HG03280 (cell line): ENCODE measurements around the gene NAALAD2.
"Not testable (repeated sequence)": the region's sequence is repeated elsewhere in the genome, so short reads cannot be mapped to it uniquely, and the experiment has no call there.

Source experiments
- ATAC-seq: cut with Tn5 transposase; IDR thresholded peaks from one replicate; pipeline ENCODE4 v1.9.1; 2021; ENCODE audit warnings: mild to moderate bottlenecking, moderate library complexity; ENCODE audit not compliant: unreplicated experiment

NAALAD2 gene

DNA sequence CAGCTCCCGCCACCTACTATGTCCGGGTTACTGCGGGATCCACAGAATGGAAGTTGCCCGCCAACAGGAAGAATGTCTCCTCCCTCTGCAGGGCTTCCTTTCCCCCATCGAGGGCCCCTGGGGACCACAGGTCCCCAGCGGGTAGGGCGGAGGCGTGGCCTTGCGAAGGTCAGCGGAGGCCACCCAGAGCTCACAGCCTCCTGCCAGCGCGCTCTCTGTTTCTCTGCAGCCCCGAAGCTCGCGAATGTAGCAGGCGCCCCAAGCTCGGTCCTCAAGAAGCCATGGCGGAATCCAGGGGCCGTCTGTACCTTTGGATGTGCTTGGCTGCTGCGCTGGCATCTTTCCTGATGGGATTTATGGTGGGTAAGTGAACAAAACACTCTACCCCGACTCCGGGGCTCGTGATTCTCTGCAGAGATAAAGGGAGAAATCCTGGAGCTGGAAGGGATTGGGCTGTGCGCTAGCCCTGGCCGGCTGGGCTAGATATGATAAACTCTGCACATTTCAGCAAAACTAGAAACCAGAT lies at the start of gene NAALAD2:
TSS of gene NAALAD2 (plus strand) at position 186 of the 526 bp plus-strand sequence. CDS start at position 282, 96 bp downstream.
- peak; percentile 63 for ATAC-seq

DNA sequence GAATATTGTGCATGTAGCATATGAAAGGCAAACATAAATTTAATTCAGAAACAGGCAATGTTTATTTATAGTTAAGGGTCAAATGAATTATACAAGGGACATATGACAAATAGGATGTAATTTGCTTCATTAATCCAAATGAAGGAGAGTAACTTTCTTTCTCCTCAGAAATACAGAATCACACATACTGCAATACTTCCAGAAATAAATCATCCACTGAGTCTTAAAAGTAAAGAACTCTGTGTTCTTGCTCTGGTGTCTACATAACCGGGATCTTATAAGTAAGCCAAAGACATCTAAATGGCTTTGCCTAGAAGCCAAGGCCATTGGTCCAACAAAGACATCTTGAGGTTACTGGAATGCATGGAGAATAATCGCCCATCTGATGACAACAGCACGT lies 48.8 kb upstream of the NAALAD2 start, which contains the start of gene UBTFL1:
TSS of gene UBTFL1 (plus strand) at position 301 of the 400 bp plus-strand sequence. CDS start at position 301, 0 bp downstream.
- ATAC-seq: not testable (repeated sequence)

DNA sequence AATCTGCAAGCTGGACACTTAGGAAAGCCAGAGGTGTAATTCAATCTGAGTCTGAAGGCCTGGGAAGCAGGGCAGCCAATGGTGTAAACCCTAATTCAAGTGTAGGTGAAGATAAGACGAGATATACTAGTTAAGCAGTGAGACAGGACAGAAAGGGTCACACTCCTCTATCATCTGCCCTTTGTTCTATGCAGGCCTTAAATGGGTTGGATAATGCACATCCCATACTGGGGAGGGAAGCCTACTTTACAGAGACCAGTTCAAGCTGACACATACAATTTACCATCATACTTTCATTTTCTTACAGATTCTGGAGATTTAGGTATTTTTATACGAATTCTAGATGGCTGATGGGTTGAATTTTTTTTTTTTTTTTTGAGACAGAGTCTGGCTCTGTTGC lies 45.7 kb upstream of the NAALAD2 start:
- ATAC-seq: not testable (repeated sequence)

DNA sequence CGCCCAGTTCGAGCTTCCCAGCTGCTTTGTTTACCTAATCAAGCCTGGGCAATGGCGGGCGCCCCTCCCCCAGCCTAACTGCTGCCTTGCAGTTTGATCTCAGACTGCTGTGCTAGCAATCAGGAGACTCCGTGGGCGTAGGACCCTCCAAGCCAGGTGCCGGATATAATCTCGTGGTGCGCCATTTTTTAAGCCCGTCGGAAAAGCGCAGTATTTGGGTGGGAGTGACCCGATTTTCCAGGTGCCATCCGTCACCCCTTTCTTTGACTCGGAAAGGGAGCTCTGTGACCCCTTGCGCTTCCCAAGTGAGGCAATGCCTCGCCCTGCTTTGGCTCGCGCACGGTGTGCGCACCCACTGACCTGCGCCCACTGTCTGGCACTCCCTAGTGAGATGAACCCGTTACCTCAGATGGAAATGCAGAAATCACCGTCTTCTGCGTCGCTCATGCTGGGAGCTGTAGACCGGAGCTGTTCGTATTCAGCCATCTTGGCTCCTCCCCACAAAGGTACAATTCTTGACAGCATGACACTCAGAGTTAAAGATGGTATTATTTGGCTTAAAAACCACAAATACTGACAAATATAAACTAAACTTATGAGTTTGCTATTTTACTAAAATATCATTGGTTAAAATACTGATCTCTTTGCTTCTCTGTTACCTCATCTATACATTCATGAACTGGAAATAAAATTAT lies 39.1 kb upstream of the NAALAD2 start:
- not testable (repeated sequence) for ATAC-seq

DNA sequence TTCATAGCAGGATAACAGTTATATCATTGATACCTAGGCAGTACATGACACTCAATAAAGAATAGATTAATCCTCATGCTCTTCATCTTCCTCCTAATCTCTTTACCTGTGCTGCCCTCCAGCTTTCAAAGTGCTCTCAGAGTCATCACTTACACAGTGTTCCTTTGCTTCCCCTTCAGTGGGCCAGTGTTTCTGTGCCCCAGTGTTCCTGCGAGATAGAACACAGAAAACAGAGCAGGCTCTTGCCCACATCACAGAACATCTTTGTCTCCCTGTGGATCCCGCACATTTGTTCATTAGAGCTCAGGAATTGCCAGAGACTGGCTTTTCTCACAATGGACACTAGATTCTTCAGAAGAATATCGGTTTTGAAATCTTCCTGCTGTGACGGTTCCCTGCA lies 36.2 kb upstream of the NAALAD2 start:
- not testable (repeated sequence) for ATAC-seq

DNA sequence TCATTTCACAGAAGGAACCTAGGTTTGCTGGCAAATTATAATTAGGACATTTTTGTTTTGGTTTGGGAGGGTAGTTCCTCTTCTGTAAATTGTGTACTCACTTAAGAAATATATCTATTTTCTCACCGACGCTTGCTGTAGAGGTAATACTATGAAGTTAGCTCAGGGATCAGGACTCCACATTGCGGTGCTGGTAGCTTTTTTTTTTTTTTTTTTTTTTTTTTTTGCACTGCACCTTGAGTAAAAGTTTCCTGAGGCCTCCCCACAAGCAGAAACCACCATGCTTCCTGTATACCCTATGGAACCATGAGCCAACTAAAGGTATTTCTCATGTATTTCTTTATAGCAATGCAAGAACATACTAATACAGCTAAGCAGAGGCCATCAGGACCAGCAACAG lies 34.0 kb upstream of the NAALAD2 start:
- ATAC-seq: no peak

DNA sequence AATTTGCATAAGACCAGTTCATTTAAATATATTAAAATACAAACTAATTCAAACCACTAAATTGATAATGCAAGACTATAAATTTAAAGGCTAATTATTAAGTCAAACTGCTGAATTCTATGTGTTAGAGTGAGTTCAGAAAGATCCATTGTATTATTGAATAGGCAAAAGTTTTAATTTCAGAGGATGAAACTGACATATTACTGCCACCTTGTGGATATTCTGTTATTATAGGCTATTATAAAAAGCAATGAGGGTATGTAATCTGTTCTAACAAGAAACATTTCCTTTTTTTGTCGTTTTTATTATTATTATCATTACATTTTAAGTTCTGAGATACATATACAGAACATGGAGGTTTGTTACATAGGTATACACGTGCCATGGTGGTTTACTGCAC lies 20.9 kb upstream of the NAALAD2 start:
- ATAC-seq: no peak

DNA sequence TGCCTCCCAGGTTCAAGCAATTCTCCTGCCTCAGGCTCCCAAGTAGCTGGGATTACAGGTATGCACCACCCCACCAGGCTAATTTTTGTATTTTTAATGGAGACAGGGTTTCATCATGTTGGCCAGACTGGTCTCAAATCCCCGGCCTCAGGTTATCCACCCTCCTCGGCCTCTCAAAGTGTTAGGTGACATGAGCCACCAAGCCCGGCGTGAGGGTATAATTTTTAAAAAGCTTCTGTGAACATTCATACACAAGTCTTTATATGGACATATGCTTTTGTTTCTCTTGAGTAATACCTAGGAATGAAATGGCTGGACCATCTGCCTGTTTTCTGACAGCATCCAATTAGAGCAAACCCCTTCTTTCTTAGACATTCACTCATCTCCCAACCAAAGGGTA lies 14.3 kb upstream of the NAALAD2 start:
- ATAC-seq: no peak

DNA sequence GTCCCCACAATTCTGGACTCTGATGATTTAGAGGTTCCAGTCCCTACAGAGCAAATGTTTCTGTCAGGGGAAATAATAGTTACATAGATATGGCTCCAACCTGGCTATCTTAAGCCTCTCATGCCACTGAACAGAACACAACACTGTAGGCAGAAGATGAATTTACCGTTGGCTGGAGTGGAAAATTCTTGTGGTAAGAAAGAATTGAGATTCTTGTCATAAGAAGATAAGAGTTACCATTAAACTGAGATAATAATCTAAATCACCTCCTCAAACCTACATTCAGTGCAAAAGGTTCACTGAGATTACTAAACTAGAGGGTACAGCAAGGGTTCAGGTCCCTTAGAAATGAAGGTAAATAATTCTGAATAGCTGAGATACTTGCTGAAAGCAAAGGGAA lies 10.1 kb upstream of the NAALAD2 start:
- ATAC-seq: no peak

DNA sequence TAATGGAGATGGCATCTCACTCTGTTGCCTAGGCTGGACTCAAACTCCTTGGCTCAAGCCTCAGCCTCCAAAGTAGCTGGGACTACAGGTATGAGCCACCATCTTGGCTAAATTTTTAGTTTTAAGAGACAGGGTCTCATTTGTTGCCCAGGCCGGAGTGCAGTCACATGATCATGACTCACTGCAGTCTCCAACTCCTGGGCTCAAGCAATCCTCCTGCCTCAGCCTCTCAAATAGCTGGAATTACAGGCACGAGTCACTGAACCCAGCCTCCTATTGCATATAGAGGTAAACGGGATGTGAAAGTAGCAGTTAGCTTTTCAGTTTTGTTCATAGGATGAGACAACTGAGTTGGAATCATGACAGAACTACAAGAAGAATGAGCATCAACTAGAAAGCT lies 9.5 kb upstream of the NAALAD2 start:
- ATAC-seq: no peak

DNA sequence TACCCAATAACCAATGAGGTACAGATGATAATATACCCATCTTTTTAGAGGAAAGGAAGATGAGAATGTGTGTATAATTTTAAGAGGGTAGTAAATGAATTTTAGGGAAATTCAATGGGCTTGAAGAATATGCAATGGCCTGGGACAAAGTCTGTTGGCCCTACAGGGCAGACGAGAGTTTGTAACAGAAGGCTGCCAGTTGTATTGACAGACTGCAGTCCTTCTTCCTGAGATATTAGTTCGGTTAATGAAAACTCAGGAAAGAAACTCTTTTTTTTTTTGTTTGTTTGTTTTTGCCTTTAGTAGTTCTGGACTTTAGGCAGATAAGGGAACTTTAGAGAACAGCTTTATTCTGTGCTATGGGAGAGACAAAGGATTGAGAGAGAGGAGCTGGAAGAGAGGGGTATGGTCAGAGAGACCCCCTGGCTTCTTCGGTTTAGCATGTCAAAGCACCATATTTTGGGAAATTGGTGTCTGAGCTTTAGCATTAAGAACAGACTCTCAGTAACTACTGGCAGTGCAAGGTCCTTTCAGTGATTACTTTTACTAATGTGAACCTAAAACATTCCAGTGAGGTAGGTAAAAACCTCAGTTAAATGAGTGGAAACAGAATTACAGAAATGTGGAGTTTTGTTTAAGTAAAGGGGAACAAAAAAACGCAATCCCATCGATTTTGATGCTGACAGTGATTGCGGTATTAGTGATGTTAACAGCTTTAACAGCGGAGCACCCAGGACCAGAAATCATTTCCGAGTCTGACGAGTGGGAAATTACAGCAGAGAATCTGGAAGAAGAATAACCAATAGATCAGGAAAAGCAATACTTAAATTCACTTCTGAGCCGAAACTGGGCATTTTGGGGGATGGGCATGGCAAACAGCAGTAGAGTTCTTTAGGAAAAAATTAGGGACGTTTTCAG lies 644 bp upstream of the NAALAD2 start:
- ATAC-seq: no peak

DNA sequence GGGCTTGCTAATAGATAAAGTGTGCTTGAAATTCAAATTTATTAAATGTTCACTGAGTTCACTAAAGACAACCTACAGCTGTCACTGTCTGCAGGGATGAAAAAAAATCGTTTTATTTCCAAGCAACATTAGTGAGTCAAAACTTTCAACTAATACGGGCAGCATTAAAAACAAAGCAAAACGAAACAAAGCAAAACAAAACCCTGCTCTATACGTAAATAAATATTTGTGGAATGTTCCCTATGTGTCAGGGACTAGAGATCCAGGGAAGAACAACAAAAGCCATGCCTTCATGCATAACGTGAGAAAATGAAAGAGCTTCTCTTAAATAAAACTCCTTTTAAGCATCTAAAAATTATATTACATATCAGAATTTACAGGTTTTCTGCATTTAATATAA lies 553 bp downstream of the NAALAD2 start:
- ATAC-seq: no peak

DNA sequence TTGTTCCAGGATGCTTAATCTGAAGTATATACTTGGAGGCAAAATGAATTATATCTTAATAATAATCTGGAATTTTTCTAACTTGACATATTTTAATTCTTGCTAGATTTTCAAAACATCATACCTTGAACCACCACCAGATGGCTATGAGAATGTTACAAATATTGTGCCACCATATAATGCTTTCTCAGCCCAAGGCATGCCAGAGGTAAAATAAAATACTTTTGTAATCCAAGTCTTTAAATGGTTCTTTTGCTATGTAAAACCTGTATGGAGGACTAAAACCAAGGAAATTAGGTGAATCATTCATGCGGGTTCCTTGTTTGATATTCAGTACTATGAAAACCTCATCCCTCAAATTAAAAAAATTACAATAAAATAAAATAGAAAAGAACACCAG lies 14.4 kb downstream of the NAALAD2 start:
- no peak for ATAC-seq

DNA sequence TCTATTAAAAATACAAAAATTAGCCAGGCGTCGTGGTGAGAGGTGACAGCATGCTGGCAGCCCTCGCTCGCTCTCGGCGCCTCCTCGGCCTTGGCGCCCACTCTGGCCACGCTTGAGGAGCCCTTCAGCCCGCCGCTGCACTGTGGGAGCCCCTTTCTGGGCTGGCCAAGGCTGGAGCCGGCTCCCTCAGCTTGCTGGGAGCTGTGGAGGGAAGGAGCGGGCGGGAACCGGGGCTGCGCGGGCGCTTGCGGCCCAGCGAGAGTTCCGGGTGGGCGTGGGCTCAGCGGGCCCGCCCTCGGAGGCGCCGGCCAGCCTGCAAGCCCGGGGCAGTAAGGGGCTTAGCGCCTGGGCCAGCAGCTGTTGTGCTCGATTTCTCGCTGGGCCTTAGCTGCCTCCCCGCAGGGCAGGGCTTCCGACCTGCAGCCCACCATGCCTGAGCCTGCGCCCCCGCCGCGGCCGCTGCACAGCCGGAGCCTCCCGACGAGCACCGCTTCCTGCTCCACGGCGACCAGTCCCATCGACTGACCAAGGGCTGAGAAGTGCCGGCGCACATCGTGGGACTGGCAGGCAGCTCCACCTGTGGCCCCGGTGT lies 32.6 kb downstream of the NAALAD2 start:
- not testable (repeated sequence) for ATAC-seq

DNA sequence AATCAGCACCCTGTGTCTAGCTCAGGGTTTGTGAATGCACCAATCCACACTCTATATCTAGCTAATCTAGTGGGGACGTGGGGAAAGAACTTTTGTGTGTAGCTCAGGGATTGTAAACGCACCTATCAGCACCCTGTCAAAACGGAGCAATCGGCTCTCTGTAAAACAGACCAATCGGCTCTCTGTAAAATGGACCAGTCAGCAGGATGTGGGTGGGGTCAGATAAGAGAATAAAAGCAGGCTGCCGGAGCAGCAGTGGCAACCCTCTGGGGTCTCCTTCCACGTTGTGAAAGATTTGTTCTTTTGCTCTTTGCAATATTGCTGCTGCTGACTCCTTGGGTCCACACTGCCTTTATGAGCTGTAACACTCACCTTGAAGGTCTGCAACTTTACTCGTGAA lies 33.2 kb downstream of the NAALAD2 start:
- ATAC-seq: not testable (repeated sequence)

DNA sequence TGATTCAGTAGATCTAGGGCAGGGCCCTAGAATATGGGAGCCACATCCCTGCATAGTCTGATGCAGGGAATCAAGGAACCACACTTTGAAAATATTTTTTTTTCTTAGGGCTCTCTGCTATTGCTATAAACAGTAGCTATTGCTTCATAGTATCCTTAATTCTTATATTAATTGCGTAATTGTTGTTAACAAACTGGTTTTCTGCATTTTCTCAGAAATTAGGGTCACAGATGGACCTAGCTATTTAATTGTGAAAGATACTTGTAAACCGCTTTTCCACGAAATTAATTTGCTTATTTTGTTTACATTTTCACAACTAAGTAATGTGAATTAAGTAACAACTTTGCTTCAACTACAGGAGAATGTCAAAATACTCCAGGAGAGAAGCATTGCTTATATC lies 34.1 kb downstream of the NAALAD2 start:
- no peak for ATAC-seq

DNA sequence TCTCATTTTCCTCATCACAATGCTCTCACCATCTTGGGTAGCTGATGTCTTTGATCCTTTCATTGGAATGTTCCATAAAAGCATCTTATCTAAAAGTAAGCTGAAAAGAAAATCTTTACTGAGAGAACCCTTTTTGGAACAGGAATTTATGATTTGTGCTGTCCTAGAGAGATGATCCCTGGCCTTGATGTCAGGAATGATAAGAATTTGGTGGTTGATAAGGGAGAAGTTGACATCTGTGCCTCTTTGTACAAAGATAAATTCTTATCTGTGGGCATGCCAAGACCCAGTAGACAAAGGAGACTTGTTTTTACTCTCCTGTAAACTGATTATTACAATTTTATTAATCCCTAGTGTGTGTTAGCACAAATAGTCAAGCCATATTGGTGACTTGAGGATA lies 36.9 kb downstream of the NAALAD2 start:
- no peak for ATAC-seq

DNA sequence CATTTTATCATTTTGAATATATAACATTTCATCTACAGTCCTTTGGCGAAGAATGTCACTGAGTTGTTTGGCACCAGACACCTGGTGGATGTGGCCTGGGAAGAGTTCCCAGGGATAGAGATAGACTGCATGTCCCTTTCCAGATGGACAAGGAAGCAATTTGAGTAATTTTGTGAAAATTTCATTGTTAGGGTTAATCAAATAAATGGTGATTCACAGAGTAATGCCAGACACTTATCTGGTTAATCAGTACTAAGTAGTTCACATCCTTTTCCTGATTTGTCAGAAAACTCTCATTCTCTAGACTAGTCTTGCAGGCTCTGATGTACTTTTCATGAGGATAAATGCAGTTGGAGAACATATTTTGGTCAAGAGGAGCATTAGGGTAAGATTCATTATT lies 41.6 kb downstream of the NAALAD2 start:
- no peak for ATAC-seq

DNA sequence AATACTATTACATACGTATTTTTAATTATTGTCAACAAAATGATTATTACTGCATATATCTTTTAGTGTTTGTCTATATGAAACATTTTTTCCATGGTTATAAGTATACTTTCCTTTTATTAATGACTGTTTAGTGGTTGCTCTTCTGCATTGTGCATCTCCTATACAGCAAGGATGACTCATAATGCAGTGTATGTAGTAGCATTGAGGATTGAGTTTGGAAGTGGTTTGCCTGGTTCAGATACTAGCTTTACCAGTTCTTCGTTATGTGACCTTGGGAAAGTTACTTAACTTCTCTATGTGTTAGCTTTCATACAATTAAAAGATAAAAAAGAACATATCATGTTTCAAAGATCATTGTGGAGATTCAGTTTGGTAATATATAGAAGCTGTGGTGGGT lies 44.3 kb downstream of the NAALAD2 start:
- ATAC-seq: no peak

DNA sequence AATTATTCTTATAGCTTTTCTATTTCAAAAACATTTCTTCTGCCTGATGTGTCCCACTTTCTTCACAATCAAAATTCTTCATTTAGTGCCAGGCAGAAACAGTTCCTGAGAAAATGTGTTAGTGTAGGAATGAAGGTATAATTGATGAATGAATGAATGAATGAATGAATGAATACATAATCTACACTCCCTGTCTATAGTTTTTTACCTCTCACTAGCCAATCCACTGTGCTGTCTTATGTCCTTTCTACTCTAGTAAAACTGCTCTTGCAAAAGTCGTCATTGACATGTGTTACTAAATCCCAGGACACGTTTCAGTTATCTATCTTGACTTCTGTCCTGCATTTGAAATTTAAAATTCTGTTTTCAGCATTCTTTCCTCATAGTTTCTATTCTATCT lies 45.5 kb downstream of the NAALAD2 start:
- ATAC-seq: no peak

DNA sequence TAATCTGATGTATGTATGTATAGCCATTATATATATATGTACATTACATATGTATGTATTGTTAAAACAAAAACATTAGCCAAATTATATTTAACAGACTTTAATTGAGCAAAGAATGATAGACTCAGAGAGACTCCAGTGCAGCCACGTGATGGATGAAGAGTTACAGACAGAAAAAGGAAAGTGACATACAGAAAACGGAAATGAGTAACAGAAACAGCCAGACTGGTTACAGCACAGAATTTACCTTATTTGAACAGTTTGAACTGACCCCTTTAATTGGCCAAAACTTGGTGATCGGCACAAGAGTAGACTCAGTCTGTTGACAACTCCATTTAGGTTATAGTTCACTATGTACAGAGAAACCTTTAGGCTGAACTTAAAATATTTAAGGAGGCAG lies 53.4 kb downstream of the NAALAD2 start:
- no peak for ATAC-seq
